PC-9 (cell line): ENCODE data around the gene ZEB2. TPM values are rescaled to one million over a fixed set of nuclear protein-coding genes. Genes with fewer than 3 reads are reported as not detected.

Experiments used
- BruUV-seq: library from RNA; stranded (reverse); fragments of 400-500 nt; replicated peaks from 2 replicates; lab custom pipeline; 2021; lab: Mats Ljungman, UMichigan
- CTCF ChIA-PET: fragments of 300-600 bp; sonication (Branson Sonifier 250); formaldehyde crosslinking; loops from one replicate; lab custom pipeline; 2022; ENCODE audit warnings: antibody characterized with exemption; lab: Charles Lee
- POLR2A ChIA-PET: fragments of 300-600 bp; sonication (Branson Sonifier 250); formaldehyde crosslinking; loops from one replicate; lab custom pipeline; 2022; ENCODE audit warnings: antibody characterized with exemption; ENCODE audit not compliant: unreplicated experiment; lab: Charles Lee
- DNase-seq, 2 experiments: peaks; one replicate each; pipeline versions ENCODE4 v3.0.0 to v3.0.0-alpha.2; 2015 to 2022; ENCODE audit warnings: mixed read lengths in 1 of 2
- H2AFZ ChIP-seq: fragments of 200-600 bp; sonication (generic); 2 replicates; pipeline ENCODE4 v1.8.1; 2017; ENCODE audit warnings: antibody characterized with exemption
- H3F3A ChIP-seq: fragments of 200-600 bp; sonication (generic); 2 replicates; pipeline ENCODE4 v1.8.1; 2017; ENCODE audit warnings: antibody characterized with exemption, mild to moderate bottlenecking, low read depth; ENCODE audit not compliant: insufficient read depth
- H3K27ac ChIP-seq: fragments of 200-600 bp; sonication (generic); 2 replicates; pipeline ENCODE4 v1.6.1; 2016; ENCODE audit warnings: mixed run types
- H3K27me3 ChIP-seq: fragments of 200-600 bp; sonication (generic); 2 replicates; pipeline ENCODE4 v1.6.1; 2016; ENCODE audit warnings: low read depth, mixed run types; ENCODE audit not compliant: insufficient read depth
- H3K36me3 ChIP-seq: fragments of 200-600 bp; sonication (generic); 2 replicates; pipeline ENCODE4 v1.6.1; 2016; ENCODE audit warnings: low read depth, mixed run types
- H3K4me1 ChIP-seq: fragments of 200-600 bp; sonication (generic); replicated peaks from 2 replicates; pipeline ENCODE4 v1.6.1; 2016; ENCODE audit warnings: mixed run types; ENCODE audit not compliant: insufficient read depth
- H3K4me2 ChIP-seq: fragments of 200-600 bp; sonication (generic); 2 replicates; pipeline ENCODE4 v1.6.1; 2017; ENCODE audit warnings: mixed run types
- H3K4me3 ChIP-seq: fragments of 200-600 bp; sonication (generic); 2 replicates; pipeline ENCODE4 v1.6.1; 2016; ENCODE audit warnings: mixed run types
- H3K79me2 ChIP-seq: fragments of 200-600 bp; sonication (generic); 2 replicates; pipeline ENCODE4 v1.6.1; 2017; ENCODE audit warnings: low read depth, mixed run types
- H3K9me2 ChIP-seq: fragments of 200-600 bp; sonication (generic); 2 replicates; pipeline ENCODE4 v1.8.1; 2017; ENCODE audit warnings: mild to moderate bottlenecking; ENCODE audit not compliant: insufficient read depth
- H3K9me3 ChIP-seq: fragments of 200-600 bp; sonication (generic); 2 replicates; pipeline ENCODE4 v1.8.1; 2016; ENCODE audit warnings: low read depth; ENCODE audit not compliant: insufficient read depth
- H4K20me1 ChIP-seq: fragments of 200-600 bp; sonication (generic); 2 replicates; pipeline ENCODE4 v1.8.1; 2017; ENCODE audit not compliant: insufficient read depth
- EZH2 ChIP-seq: fragments of 200-600 bp; sonication (generic); IDR thresholded peaks from 2 replicates; pipeline ENCODE4 v1.8.0; 2017; ENCODE audit warnings: antibody characterized with exemption, low read depth
- intact Hi-C: fragments of 100-400 bp; cut with micrococcal nuclease; formaldehyde crosslinking; loops from one replicate; pipeline ENCODE4 v1.10.0; 2022; ENCODE audit not compliant: unreplicated experiment
- total RNA-seq: library from RNA; stranded (reverse); gene quantifications from 2 replicates; pipeline ENCODE4 v1.2.3, GENCODE V29; 2021
- TF ChIP-seq, protein P1 (sequence below): fragments of 200-600 bp; sonication (generic); conservative IDR thresholded peaks from 2 replicates; pipeline ENCODE4 v1.6.1; 2017; ENCODE audit warnings: mixed run types, antibody characterized with exemption, mild to moderate bottlenecking, moderate library complexity

The ZEB2 gene
- total RNA-seq, 1 experiment from 2014 or later: 0.09 TPM

DNA sequence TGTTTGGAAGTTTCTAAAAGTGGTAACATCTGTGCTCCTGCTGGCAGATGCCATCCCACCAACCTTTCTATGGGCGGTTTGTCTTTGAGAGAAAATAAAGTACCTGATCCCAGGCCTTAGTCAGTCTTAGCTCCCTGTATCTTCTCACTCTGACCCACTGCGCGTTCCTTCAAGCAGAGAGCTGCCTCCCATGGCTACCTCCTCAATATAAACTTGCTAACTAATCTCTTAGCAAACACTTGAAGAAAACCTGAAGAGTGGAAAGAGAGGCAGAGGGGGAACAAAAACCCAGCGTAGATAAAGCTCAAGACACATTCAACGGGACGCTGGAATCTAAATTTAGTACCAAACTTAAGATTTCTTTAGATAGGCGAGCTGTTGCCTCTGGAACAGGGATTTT lies 17.6 kb downstream of the ZEB2 start:
- no peaks in the 10 kb centered on the region for H3K27me3 ChIP-seq
- H3K4me1 ChIP-seq: no peaks in the 10 kb centered on the region
- no peak overlapping the region for H3K27ac ChIP-seq
- ChIA-PET CTCF (interaction anchor here (0.6 kb wide), 1 partner anchor 236 kb away, joined by 4 read pairs; no protein-coding TSS in a partner anchor), POLR2A (no interaction called here)
- no peak overlapping the region for H2AFZ ChIP-seq
- BruUV-seq: no TSS peak
- no peaks in the 10 kb centered on the region for H3K9me3 ChIP-seq
- H3K4me3 ChIP-seq: no peak overlapping the region
- H3K9me2 ChIP-seq: no peaks in the 10 kb centered on the region
- no peaks in the 10 kb centered on the region for H3K36me3 ChIP-seq
- no peaks in the 10 kb centered on the region for H3F3A ChIP-seq
- no peaks in the 10 kb centered on the region for H3K79me2 ChIP-seq
- DNase-seq: no peak
- H4K20me1 ChIP-seq: no peaks in the 10 kb centered on the region
- no peak overlapping the region for H3K4me2 ChIP-seq
- intact Hi-C loops: no loop called here
- TF ChIP-seq, protein P1, sequence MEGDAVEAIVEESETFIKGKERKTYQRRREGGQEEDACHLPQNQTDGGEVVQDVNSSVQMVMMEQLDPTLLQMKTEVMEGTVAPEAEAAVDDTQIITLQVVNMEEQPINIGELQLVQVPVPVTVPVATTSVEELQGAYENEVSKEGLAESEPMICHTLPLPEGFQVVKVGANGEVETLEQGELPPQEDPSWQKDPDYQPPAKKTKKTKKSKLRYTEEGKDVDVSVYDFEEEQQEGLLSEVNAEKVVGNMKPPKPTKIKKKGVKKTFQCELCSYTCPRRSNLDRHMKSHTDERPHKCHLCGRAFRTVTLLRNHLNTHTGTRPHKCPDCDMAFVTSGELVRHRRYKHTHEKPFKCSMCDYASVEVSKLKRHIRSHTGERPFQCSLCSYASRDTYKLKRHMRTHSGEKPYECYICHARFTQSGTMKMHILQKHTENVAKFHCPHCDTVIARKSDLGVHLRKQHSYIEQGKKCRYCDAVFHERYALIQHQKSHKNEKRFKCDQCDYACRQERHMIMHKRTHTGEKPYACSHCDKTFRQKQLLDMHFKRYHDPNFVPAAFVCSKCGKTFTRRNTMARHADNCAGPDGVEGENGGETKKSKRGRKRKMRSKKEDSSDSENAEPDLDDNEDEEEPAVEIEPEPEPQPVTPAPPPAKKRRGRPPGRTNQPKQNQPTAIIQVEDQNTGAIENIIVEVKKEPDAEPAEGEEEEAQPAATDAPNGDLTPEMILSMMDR: no peak
- no peak for TF ChIP-seq EZH2

DNA sequence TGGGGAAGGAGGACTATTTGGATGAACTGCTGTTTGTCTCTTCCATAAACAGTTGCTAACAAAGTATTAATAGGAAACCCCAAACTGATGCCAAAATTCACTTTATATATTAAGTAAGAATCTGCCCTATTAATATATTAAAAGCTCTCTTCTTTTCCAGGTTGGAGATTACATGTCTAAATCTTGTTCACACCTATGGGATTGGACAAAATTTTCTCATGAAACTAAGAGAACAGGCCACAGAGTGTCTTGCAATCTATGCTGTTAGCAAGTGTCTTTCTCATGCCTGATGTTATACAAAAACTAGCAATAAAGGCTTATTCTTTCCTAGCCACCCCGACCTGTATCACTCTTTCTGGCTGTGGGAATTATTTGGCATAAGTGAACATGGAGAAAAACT lies 18.3 kb downstream of the ZEB2 start:
- Histone ChIP-seq H3K9me3 (no peaks in the 10 kb centered on the region), H3K4me2 (no peak overlapping the region), H3K9me2 (no peaks in the 10 kb centered on the region), H4K20me1 (no peaks in the 10 kb centered on the region), H3K79me2 (no peaks in the 10 kb centered on the region), H3K27ac (no peak overlapping the region), H3K4me1 (no peaks in the 10 kb centered on the region), H3K36me3 (no peaks in the 10 kb centered on the region), H3K4me3 (no peak overlapping the region), H3F3A (no peaks in the 10 kb centered on the region), H3K27me3 (no peaks in the 10 kb centered on the region), H2AFZ (no peak overlapping the region)
- no peak for DNase-seq
- POLR2A ChIA-PET: no interaction called here
- TF ChIP-seq, protein P1: no peak
- CTCF ChIA-PET: interaction anchor here (1.2 kb wide), 1 partner anchor 115 kb away, joined by 3 read pairs; no protein-coding TSS in a partner anchor
- intact Hi-C loops: no loop called here
- no TSS peak for BruUV-seq

DNA sequence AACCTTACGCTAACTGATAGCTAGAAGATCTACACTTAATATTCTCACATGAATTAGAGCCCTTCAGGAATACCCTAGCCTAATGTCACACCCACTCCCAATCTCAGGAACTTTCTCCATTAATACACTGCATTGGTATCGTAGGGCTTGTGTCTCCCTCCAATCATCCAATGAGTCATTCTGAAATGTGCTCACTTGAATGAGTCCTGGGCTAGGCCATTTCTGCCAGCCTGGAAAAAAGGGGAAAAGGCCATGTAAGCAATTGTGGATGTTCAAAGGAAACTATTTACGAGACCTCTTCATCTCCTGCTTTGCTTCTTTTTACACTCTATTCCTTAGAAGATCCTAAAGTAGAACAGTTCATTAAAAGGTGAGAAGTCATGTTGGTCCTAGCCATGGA lies 18.8 kb downstream of the ZEB2 start:
- CTCF ChIA-PET: interaction anchor here (1.2 kb wide), 1 partner anchor 115 kb away, joined by 3 read pairs; no protein-coding TSS in a partner anchor
- Histone ChIP-seq H3K79me2 (no peaks in the 10 kb centered on the region), H3K4me1 (no peaks in the 10 kb centered on the region), H2AFZ (no peak overlapping the region), H3F3A (no peaks in the 10 kb centered on the region), H3K4me2 (no peak overlapping the region), H3K27ac (no peak overlapping the region), H3K4me3 (no peak overlapping the region), H3K9me2 (no peaks in the 10 kb centered on the region), H3K27me3 (no peaks in the 10 kb centered on the region), H3K9me3 (no peaks in the 10 kb centered on the region), H3K36me3 (no peaks in the 10 kb centered on the region), H4K20me1 (no peaks in the 10 kb centered on the region)
- TF ChIP-seq, protein P1: no peak
- POLR2A ChIA-PET: no interaction called here
- intact Hi-C loops: no loop called here
- no peak for DNase-seq
- BruUV-seq: no TSS peak
